Measurements from ENCODE around the gene LRPAP1. TPM values are rescaled to one million over a fixed set of nuclear protein-coding genes. Genes with fewer than 3 reads are reported as not detected.

Gene LRPAP1
- total and polyA plus RNA-seq, 2 experiments from 2014 or later: 63.0 to 82.5 TPM

DNA sequence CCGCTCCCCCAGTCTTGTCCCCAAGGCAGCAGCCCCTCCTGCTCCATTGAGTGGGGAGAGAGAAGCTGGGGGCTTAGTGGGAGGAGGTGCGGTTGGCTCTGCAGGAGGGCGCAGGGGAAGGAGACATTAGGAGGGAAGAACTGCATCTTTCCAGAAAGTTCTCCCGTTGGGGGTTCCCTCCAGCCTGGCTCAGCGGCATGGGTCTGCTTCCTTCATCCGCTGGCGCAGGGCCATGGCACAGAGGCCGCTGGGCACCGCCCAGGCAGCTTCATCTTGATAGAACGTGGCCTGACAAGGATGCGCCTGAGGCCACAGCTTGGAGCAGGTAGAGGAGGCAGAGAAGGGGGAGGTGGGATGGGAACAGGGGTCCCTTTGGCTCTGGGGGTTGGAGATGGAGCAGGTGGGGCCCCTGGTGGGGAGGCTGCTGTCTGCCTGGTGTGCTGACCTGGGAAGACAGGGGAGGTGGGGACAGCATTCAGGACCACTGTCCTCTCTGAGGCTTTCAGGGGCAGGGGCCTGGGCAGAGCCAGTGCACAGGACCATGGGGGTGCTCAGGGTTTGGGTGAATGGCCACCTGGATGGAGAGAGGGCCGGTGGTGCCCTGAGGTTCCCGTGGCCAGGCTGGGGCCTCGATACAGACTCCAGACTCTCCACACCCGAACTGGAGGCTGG is 57.0 kb downstream of the LRPAP1 start:
- Histone ChIP-seq H3K4me2 (no peak overlapping the region), H3K4me3 (no peak overlapping the region), H3K27ac (ENCODE audit: low read depth) (no peak overlapping the region), H4K20me1 (replicated peaks; ENCODE audit: insufficient read depth) (no peaks in the 10 kb centered on the region), H3K36me3 (ENCODE audit: insufficient read depth) (no peaks in the 10 kb centered on the region), H3F3A (replicated peaks; ENCODE audit: low read depth) (no peaks in the 10 kb centered on the region), H3K9me2 (ENCODE audit: insufficient read depth) (no peaks in the 10 kb centered on the region), H2AFZ (no peak overlapping the region), H3K79me2 (replicated peaks; ENCODE audit: insufficient read depth) (no peaks in the 10 kb centered on the region), H3K27me3 (ENCODE audit: insufficient read depth) (peaks cover 28% of the 10 kb centered on the region), H3K4me1 (ENCODE audit: insufficient read depth) (no peaks in the 10 kb centered on the region)
- no peak for ATAC-seq
- Mint-ChIP-seq H3K4me1 (peaks cover 3% of the 10 kb centered on the region; the same call in 1 of the 3 replicates), H3K4me3 (no peak overlapping the region), H3K9me3 (no peaks in the 10 kb centered on the region), H3K27ac (no peak overlapping the region), H3K36me3 (ENCODE audit: low read depth) (no peaks in the 10 kb centered on the region), H3K27me3 (ENCODE audit: insufficient read depth, low read depth, poor library complexity) (peaks cover 54% of the 10 kb centered on the region)
- TF ChIP-seq, protein P1, sequence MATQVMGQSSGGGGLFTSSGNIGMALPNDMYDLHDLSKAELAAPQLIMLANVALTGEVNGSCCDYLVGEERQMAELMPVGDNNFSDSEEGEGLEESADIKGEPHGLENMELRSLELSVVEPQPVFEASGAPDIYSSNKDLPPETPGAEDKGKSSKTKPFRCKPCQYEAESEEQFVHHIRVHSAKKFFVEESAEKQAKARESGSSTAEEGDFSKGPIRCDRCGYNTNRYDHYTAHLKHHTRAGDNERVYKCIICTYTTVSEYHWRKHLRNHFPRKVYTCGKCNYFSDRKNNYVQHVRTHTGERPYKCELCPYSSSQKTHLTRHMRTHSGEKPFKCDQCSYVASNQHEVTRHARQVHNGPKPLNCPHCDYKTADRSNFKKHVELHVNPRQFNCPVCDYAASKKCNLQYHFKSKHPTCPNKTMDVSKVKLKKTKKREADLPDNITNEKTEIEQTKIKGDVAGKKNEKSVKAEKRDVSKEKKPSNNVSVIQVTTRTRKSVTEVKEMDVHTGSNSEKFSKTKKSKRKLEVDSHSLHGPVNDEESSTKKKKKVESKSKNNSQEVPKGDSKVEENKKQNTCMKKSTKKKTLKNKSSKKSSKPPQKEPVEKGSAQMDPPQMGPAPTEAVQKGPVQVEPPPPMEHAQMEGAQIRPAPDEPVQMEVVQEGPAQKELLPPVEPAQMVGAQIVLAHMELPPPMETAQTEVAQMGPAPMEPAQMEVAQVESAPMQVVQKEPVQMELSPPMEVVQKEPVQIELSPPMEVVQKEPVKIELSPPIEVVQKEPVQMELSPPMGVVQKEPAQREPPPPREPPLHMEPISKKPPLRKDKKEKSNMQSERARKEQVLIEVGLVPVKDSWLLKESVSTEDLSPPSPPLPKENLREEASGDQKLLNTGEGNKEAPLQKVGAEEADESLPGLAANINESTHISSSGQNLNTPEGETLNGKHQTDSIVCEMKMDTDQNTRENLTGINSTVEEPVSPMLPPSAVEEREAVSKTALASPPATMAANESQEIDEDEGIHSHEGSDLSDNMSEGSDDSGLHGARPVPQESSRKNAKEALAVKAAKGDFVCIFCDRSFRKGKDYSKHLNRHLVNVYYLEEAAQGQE (IDR thresholded peaks at IDR 0.05; ENCODE audit: unreplicated experiment): no peak
- TF ChIP-seq, protein P2, sequence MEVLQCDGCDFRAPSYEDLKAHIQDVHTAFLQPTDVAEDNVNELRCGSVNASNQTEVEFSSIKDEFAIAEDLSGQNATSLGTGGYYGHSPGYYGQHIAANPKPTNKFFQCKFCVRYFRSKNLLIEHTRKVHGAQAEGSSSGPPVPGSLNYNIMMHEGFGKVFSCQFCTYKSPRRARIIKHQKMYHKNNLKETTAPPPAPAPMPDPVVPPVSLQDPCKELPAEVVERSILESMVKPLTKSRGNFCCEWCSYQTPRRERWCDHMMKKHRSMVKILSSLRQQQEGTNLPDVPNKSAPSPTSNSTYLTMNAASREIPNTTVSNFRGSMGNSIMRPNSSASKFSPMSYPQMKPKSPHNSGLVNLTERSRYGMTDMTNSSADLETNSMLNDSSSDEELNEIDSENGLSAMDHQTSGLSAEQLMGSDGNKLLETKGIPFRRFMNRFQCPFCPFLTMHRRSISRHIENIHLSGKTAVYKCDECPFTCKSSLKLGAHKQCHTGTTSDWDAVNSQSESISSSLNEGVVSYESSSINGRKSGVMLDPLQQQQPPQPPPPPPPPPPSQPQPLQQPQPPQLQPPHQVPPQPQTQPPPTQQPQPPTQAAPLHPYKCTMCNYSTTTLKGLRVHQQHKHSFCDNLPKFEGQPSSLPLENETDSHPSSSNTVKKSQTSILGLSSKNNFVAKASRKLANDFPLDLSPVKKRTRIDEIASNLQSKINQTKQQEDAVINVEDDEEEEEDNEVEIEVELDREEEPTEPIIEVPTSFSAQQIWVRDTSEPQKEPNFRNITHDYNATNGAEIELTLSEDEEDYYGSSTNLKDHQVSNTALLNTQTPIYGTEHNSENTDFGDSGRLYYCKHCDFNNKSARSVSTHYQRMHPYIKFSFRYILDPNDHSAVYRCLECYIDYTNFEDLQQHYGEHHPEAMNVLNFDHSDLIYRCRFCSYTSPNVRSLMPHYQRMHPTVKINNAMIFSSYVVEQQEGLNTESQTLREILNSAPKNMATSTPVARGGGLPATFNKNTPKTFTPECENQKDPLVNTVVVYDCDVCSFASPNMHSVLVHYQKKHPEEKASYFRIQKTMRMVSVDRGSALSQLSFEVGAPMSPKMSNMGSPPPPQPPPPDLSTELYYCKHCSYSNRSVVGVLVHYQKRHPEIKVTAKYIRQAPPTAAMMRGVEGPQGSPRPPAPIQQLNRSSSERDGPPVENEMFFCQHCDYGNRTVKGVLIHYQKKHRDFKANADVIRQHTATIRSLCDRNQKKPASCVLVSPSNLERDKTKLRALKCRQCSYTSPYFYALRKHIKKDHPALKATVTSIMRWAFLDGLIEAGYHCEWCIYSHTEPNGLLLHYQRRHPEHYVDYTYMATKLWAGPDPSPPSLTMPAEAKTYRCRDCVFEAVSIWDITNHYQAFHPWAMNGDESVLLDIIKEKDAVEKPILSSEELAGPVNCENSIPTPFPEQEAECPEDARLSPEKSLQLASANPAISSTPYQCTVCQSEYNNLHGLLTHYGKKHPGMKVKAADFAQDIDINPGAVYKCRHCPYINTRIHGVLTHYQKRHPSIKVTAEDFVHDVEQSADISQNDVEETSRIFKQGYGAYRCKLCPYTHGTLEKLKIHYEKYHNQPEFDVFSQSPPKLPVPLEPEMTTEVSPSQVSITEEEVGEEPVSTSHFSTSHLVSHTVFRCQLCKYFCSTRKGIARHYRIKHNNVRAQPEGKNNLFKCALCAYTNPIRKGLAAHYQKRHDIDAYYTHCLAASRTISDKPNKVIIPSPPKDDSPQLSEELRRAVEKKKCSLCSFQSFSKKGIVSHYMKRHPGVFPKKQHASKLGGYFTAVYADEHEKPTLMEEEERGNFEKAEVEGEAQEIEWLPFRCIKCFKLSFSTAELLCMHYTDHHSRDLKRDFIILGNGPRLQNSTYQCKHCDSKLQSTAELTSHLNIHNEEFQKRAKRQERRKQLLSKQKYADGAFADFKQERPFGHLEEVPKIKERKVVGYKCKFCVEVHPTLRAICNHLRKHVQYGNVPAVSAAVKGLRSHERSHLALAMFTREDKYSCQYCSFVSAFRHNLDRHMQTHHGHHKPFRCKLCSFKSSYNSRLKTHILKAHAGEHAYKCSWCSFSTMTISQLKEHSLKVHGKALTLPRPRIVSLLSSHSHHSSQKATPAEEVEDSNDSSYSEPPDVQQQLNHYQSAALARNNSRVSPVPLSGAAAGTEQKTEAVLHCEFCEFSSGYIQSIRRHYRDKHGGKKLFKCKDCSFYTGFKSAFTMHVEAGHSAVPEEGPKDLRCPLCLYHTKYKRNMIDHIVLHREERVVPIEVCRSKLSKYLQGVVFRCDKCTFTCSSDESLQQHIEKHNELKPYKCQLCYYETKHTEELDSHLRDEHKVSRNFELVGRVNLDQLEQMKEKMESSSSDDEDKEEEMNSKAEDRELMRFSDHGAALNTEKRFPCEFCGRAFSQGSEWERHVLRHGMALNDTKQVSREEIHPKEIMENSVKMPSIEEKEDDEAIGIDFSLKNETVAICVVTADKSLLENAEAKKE (CRISPR knock-in tag; IDR thresholded peaks at IDR 0.05): no peak
- TF ChIP-seq, protein P3, sequence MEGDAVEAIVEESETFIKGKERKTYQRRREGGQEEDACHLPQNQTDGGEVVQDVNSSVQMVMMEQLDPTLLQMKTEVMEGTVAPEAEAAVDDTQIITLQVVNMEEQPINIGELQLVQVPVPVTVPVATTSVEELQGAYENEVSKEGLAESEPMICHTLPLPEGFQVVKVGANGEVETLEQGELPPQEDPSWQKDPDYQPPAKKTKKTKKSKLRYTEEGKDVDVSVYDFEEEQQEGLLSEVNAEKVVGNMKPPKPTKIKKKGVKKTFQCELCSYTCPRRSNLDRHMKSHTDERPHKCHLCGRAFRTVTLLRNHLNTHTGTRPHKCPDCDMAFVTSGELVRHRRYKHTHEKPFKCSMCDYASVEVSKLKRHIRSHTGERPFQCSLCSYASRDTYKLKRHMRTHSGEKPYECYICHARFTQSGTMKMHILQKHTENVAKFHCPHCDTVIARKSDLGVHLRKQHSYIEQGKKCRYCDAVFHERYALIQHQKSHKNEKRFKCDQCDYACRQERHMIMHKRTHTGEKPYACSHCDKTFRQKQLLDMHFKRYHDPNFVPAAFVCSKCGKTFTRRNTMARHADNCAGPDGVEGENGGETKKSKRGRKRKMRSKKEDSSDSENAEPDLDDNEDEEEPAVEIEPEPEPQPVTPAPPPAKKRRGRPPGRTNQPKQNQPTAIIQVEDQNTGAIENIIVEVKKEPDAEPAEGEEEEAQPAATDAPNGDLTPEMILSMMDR (conservative IDR thresholded peaks at IDR 0.05; ENCODE audit: low read depth in 2 of 2): no peak
- TF ChIP-seq ZNF114 (CRISPR knock-in tag; IDR thresholded peaks at IDR 0.05) (no peak), ZNF331 (CRISPR knock-in tag; IDR thresholded peaks at IDR 0.05; ENCODE audit: low read depth) (no peak), POLR2AphosphoS5 (IDR thresholded peaks at IDR 0.05; ENCODE audit: low read depth) (no peak), STAT1 (IDR thresholded peaks at IDR 0.05; ENCODE audit: unreplicated experiment) (no peak), EZH2 (IDR thresholded peaks at IDR 0.05; ENCODE audit: low read depth, unreplicated experiment) (no peak), NANOG (IDR thresholded peaks at IDR 0.05; ENCODE audit: borderline replicate concordance) (no peak), CREB1 (CRISPR knock-in tag; IDR thresholded peaks at IDR 0.05; ENCODE audit: low read depth) (no peak), JUNB (IDR thresholded peaks at IDR 0.05; ENCODE audit: unreplicated experiment) (no peak), EZH2phosphoT487 (IDR thresholded peaks at IDR 0.05; ENCODE audit: unreplicated experiment) (no peak)
- TF ChIP-seq, protein P4, sequence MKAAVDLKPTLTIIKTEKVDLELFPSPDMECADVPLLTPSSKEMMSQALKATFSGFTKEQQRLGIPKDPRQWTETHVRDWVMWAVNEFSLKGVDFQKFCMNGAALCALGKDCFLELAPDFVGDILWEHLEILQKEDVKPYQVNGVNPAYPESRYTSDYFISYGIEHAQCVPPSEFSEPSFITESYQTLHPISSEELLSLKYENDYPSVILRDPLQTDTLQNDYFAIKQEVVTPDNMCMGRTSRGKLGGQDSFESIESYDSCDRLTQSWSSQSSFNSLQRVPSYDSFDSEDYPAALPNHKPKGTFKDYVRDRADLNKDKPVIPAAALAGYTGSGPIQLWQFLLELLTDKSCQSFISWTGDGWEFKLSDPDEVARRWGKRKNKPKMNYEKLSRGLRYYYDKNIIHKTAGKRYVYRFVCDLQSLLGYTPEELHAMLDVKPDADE (IDR thresholded peaks at IDR 0.05): no peak
- DNase-seq (ENCODE audit: low spot score): no peak
